H9 (cell line): Measurements from ENCODE around the gene MGLL. TPM values are rescaled to one million over a fixed set of nuclear protein-coding genes. Genes with fewer than 3 reads are reported as not detected.

Experiments used
- DNase-seq: peaks from one replicate; pipeline ENCODE4 v3.0.0-alpha.2; 2017
- H2AFZ ChIP-seq: one replicate; pipeline ENCODE4 v1.6.1; 2013; ENCODE audit warnings: mild to moderate bottlenecking, low read length, control low read depth, moderate library complexity
- H2AK5ac ChIP-seq: 2 replicates; pipeline ENCODE4 v1.6.1; 2013; ENCODE audit warnings: low read length, control low read depth, mixed read lengths; ENCODE audit not compliant: insufficient read length
- H2BK120ac ChIP-seq: one replicate; pipeline ENCODE4 v1.6.1; 2013; ENCODE audit warnings: low read depth, mild to moderate bottlenecking, low read length, control low read depth, inconsistent platforms; ENCODE audit not compliant: poor library complexity, severe bottlenecking
- H2BK12ac ChIP-seq: 2 replicates; pipeline ENCODE4 v1.6.1; 2013; ENCODE audit warnings: low read length, control low read depth, mixed read lengths, low read depth; ENCODE audit not compliant: insufficient read length
- H2BK15ac ChIP-seq: 2 replicates; pipeline ENCODE4 v1.6.1; 2013; ENCODE audit warnings: low read depth, low read length, control low read depth
- H2BK20ac ChIP-seq: one replicate; pipeline ENCODE4 v1.6.1; 2013; ENCODE audit warnings: low read depth, mild to moderate bottlenecking, low read length, control low read depth, inconsistent platforms; ENCODE audit not compliant: poor library complexity, severe bottlenecking
- H2BK5ac ChIP-seq: 2 replicates; pipeline ENCODE4 v1.6.1; 2013; ENCODE audit warnings: low read length, control low read depth, mixed read lengths; ENCODE audit not compliant: insufficient read length
- H3K14ac ChIP-seq: 2 replicates; pipeline ENCODE4 v1.6.1; 2013; ENCODE audit warnings: low read length, control low read depth; ENCODE audit not compliant: insufficient read depth
- H3K18ac ChIP-seq: 2 replicates; pipeline ENCODE4 v1.6.1; 2013; ENCODE audit warnings: low read depth, mild to moderate bottlenecking, mixed read lengths, low read length, control low read depth; ENCODE audit not compliant: insufficient read length
- H3K23ac ChIP-seq: 2 replicates; pipeline ENCODE4 v1.6.1; 2013; ENCODE audit warnings: low read length, control low read depth, mixed read lengths, low read depth; ENCODE audit not compliant: insufficient read length
- H3K23me2 ChIP-seq: 2 replicates; pipeline ENCODE4 v1.6.1; 2013; ENCODE audit warnings: low read depth, mild to moderate bottlenecking, mixed read lengths, low read length, control low read depth; ENCODE audit not compliant: insufficient read length, poor library complexity, severe bottlenecking
- H3K27ac ChIP-seq: 2 replicates; pipeline ENCODE4 v1.5.1; 2013; ENCODE audit warnings: low read length, control low read depth, mixed read lengths, low read depth; ENCODE audit not compliant: insufficient read length
- H3K27me3 ChIP-seq: 2 replicates; pipeline ENCODE4 v1.6.1; 2013; ENCODE audit warnings: low read length, control low read depth, inconsistent platforms; ENCODE audit not compliant: insufficient read depth
- H3K4ac ChIP-seq: 2 replicates; pipeline ENCODE4 v1.6.1; 2013; ENCODE audit warnings: low read depth, mild to moderate bottlenecking, control low read depth, inconsistent platforms, low read length, moderate library complexity
- H3K4me1 ChIP-seq: 2 replicates; pipeline ENCODE4 v1.6.1; 2013; ENCODE audit warnings: low read length, control low read depth, inconsistent platforms; ENCODE audit not compliant: insufficient read depth
- H3K4me2 ChIP-seq: 2 replicates; pipeline ENCODE4 v1.6.1; 2013; ENCODE audit warnings: low read length, control low read depth, mixed read lengths; ENCODE audit not compliant: insufficient read length, insufficient read depth
- H3K56ac ChIP-seq: 2 replicates; pipeline ENCODE4 v1.6.1; 2013; ENCODE audit warnings: low read depth, mild to moderate bottlenecking, mixed read lengths, low read length, control low read depth; ENCODE audit not compliant: insufficient read length
- H3K79me1 ChIP-seq: 2 replicates; pipeline ENCODE4 v1.6.1; 2013; ENCODE audit warnings: low read depth, mild to moderate bottlenecking, moderate library complexity, low read length, control low read depth, inconsistent platforms; ENCODE audit not compliant: insufficient read depth, poor library complexity, severe bottlenecking
- H3K79me2 ChIP-seq: 2 replicates; pipeline ENCODE4 v1.6.1; 2013; ENCODE audit warnings: low read length, control low read depth, inconsistent platforms; ENCODE audit not compliant: insufficient read depth
- H3K9ac ChIP-seq: 2 replicates; pipeline ENCODE4 v1.6.1; 2013; ENCODE audit warnings: low read length, control low read depth, mixed read lengths; ENCODE audit not compliant: insufficient read length; ENCODE audit errors: extremely low read depth
- H3K9me3 ChIP-seq: one replicate; pipeline ENCODE4 v1.6.1; 2013; ENCODE audit warnings: low read depth, low read length, inconsistent platforms; ENCODE audit not compliant: control insufficient read depth
- H3T11ph ChIP-seq: one replicate; pipeline ENCODE4 v1.6.1; 2013; ENCODE audit warnings: mild to moderate bottlenecking, low read length, control low read depth, inconsistent platforms
- H4K20me1 ChIP-seq: one replicate; pipeline ENCODE4 v1.6.1; 2013; ENCODE audit not compliant: control insufficient read depth, insufficient read length, insufficient read depth
- H4K5ac ChIP-seq: 2 replicates; pipeline ENCODE4 v1.6.1; 2013; ENCODE audit warnings: low read depth, mild to moderate bottlenecking, mixed read lengths, low read length, control low read depth; ENCODE audit not compliant: insufficient read length
- H4K8ac ChIP-seq: replicated peaks from 2 replicates; pipeline ENCODE4 v1.6.1; 2013; ENCODE audit warnings: low read length, control low read depth, mixed read lengths, low read depth; ENCODE audit not compliant: insufficient read length
- H4K91ac ChIP-seq: 2 replicates; pipeline ENCODE4 v1.6.1; 2013; ENCODE audit warnings: low read depth, mild to moderate bottlenecking, moderate library complexity, mixed read lengths, low read length, control low read depth; ENCODE audit not compliant: insufficient read length
- H3K27ac Mint-ChIP-seq, 3 experiments: 2 replicates in 2 of 3; 3 replicates in 1 of 3; pipeline ENCODE4 v1.8.0; 2020 to 2021; ENCODE audit warnings: mixed read lengths in 3 of 3, mild to moderate bottlenecking in 1 of 3, moderate library complexity in 1 of 3
- H3K27me3 Mint-ChIP-seq: 2 replicates; pipeline ENCODE4 v1.8.0; 2021; ENCODE audit warnings: low read depth, mild to moderate bottlenecking, moderate library complexity, mixed read lengths
- H3K36me3 Mint-ChIP-seq, 3 experiments: 2 replicates in 2 of 3; 3 replicates in 1 of 3; pipeline ENCODE4 v1.8.0; 2020 to 2021; ENCODE audit warnings: low read depth in 3 of 3, mixed read lengths in 3 of 3; ENCODE audit not compliant: insufficient read depth in 1 of 3
- H3K4me1 Mint-ChIP-seq, 2 experiments: 2 replicates each; pipeline ENCODE4 v1.8.0; 2020; ENCODE audit warnings: mixed read lengths in 2 of 2
- H3K4me3 Mint-ChIP-seq, 2 experiments: 2 replicates in 1 of 2; 3 replicates in 1 of 2; pipeline ENCODE4 v1.8.0; 2020 to 2021; ENCODE audit warnings: mild to moderate bottlenecking in 2 of 2, mixed read lengths in 2 of 2, moderate library complexity in 1 of 2
- H3K9me3 Mint-ChIP-seq, 2 experiments: 2 replicates in 1 of 2; 3 replicates in 1 of 2; pipeline ENCODE4 v1.8.0; 2020; ENCODE audit warnings: mild to moderate bottlenecking in 2 of 2, mixed read lengths in 2 of 2, moderate library complexity in 1 of 2
- whole genome bisulfite sequencing: extraction: QIAGEN DNeasy Blood & Tissue Kit; methylation state at CpG from one replicate; pipeline ENCODE4 v1.1.7; 2013; ENCODE audit warnings: missing lambda C conversion rate, low lambda C conversion rate, mixed read lengths; ENCODE audit not compliant: insufficient read length; ENCODE audit errors: extremely low coverage; 5-methylcytosine and 5-hydroxymethylcytosine counted together
- total RNA-seq: library from RNA; stranded (reverse); gene quantifications from 2 replicates; pipeline ENCODE4 v1.2.1, GENCODE V29; 2021
- TF ChIP-seq, protein P1 (sequence below): fragments of 200-600 bp; sonication (generic); conservative IDR thresholded peaks from 3 replicates; pipeline ENCODE4 v1.8.0; 2021; ENCODE audit warnings: antibody characterized with exemption, mild to moderate bottlenecking

The MGLL gene
- total RNA-seq, 1 experiment from 2014 or later, result 0.11 TPM

- H3K27ac ChIP-seq, result no peak overlapping the region
- no peaks in the 10 kb centered on the region for H4K20me1 ChIP-seq
- H2AFZ ChIP-seq, result no peak overlapping the region
- no peak overlapping the region for H4K8ac ChIP-seq
- H3K4me3 Mint-ChIP-seq, result no peak overlapping the region
- no peak overlapping the region for H2BK120ac ChIP-seq
- no peaks in the 10 kb centered on the region for H3K4me1 ChIP-seq
- no peak overlapping the region for H2BK12ac ChIP-seq
- H3K23me2 ChIP-seq, result no peaks in the 10 kb centered on the region
- H2BK5ac ChIP-seq, result no peak overlapping the region
- H3K4me2 ChIP-seq, result no peak overlapping the region
- H3K27ac Mint-ChIP-seq, result no peak overlapping the region
- H2BK20ac ChIP-seq, result no peak overlapping the region
- H2AK5ac ChIP-seq, result no peak overlapping the region
- no peak overlapping the region for H3K56ac ChIP-seq
- H3T11ph ChIP-seq, result no peak overlapping the region
- H3K4ac ChIP-seq, result no peak overlapping the region
- H3K9me3 ChIP-seq, result no peaks in the 10 kb centered on the region
- no peak overlapping the region for H3K14ac ChIP-seq
- H2BK15ac ChIP-seq, result no peak overlapping the region
- peaks cover 4% of the 10 kb centered on the region; the same call in 1 of the 2 replicates for H3K27me3 Mint-ChIP-seq
- no peak overlapping the region for H4K5ac ChIP-seq
- no CpG with 5 or more reads among the region's 7 CpGs for WGBS
- no peaks in the 10 kb centered on the region for H3K9me3 Mint-ChIP-seq
- no peak overlapping the region for H3K18ac ChIP-seq
- H3K4me1 Mint-ChIP-seq, result peaks cover 9 to 22% of the 10 kb centered on the region in 2 experiments; a peak in 3 of 4 replicates
- TF ChIP-seq, protein P1, sequence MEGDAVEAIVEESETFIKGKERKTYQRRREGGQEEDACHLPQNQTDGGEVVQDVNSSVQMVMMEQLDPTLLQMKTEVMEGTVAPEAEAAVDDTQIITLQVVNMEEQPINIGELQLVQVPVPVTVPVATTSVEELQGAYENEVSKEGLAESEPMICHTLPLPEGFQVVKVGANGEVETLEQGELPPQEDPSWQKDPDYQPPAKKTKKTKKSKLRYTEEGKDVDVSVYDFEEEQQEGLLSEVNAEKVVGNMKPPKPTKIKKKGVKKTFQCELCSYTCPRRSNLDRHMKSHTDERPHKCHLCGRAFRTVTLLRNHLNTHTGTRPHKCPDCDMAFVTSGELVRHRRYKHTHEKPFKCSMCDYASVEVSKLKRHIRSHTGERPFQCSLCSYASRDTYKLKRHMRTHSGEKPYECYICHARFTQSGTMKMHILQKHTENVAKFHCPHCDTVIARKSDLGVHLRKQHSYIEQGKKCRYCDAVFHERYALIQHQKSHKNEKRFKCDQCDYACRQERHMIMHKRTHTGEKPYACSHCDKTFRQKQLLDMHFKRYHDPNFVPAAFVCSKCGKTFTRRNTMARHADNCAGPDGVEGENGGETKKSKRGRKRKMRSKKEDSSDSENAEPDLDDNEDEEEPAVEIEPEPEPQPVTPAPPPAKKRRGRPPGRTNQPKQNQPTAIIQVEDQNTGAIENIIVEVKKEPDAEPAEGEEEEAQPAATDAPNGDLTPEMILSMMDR, result no peak
- H3K9ac ChIP-seq, result no peak overlapping the region
- no peaks in the 10 kb centered on the region for H3K79me2 ChIP-seq
- H3K27me3 ChIP-seq, result no peaks in the 10 kb centered on the region
- no peak overlapping the region for H3K23ac ChIP-seq
- H3K36me3 Mint-ChIP-seq, result no peaks in the 10 kb centered on the region; a peak in 1 of 7 replicates
- no peaks in the 10 kb centered on the region for H3K79me1 ChIP-seq
- H4K91ac ChIP-seq, result no peak overlapping the region
- DNase-seq, result no peak
These were observed 72.5 kb downstream of the MGLL start for GRCh38 chr3:127749787-127750225.
